BJ (cell line): ENCODE data around the gene ADD1. TPM values are rescaled to one million over a fixed set of nuclear protein-coding genes. Genes with fewer than 3 reads are reported as not detected.

Source experiments
- CTCF ChIA-PET: fragments of 350-600 bp; formaldehyde crosslinking; extraction: SDS; loops from one replicate; lab custom pipeline; 2021; ENCODE audit warnings: antibody characterized with exemption, inconsistent platforms; lab: Yijun Ruan, JAX
- POLR2A ChIA-PET: fragments of 300-600 bp; sonication (Branson Sonifier 250); formaldehyde crosslinking; extraction: SDS; loops from one replicate; lab custom pipeline; 2021; ENCODE audit warnings: antibody characterized with exemption; lab: Charles Lee
- DNase-seq: peaks from one replicate; pipeline ENCODE4 v3.0.0-alpha.2; 2011; ENCODE audit warnings: low read depth
- H3K27me3 ChIP-seq: 2 replicates; pipeline ENCODE4 v1.6.0; 2011; ENCODE audit warnings: low read length; ENCODE audit not compliant: control insufficient read depth, insufficient read depth
- H3K36me3 ChIP-seq: 2 replicates; pipeline ENCODE4 v1.5.1; 2011; ENCODE audit warnings: low read length; ENCODE audit not compliant: control insufficient read depth, insufficient read depth
- H3K4me3 ChIP-seq: 2 replicates; pipeline ENCODE4 v1.5.1; 2011; ENCODE audit warnings: low read depth, mild to moderate bottlenecking, control low read depth, low read length
- polyA plus RNA-seq: library from polyadenylated mRNA; depleted of rRNA; stranded (reverse); fragments of >200 nt; gene quantifications from 2 replicates; pipeline ENCODE4 v1.2.3, GENCODE V29; 2011
- TF ChIP-seq, protein P1 (sequence below): IDR thresholded peaks from 2 replicates; pipeline ENCODE4 v1.5.1; 2011; ENCODE audit warnings: low read depth, mild to moderate bottlenecking, control low read depth, inconsistent platforms, low read length, moderate library complexity; ENCODE audit not compliant: insufficient read depth

ADD1 gene
- polyA plus RNA-seq, 1 experiment, result 140 TPM

DNA sequence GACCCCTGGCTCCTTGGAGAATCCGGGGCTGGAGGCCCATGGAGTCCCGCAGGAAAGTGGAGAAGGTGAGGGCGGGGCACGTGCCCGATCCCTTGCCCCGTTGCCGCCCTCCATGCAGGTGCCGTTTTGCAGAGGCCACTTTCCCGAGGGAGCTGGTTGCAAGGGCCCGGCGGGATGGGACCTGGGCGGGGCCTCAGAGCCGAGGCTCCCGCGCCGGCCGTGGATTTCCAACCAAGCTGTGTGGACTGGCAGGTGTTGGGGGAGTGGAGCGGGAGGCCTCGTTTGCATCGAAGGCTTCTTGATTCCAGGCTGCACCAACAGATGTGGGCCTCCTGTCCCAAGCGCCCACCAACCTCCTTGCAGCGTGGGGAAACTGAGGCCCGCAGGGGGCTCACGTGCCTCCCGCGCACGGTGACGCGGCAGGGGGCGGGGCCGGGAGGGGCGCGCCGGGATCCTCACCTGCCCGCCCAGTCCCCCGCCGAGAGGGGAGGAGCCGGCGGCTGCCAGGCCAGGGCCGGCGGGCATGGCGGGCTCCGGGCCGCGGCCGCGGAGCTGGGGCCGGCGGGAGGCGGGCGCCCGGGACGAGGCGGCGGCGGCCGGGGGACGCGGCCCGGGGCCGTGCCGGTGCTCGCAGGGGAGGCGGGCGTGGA lies 25.8 kb upstream of the ADD1 start:
- Histone ChIP-seq H3K4me3 (peak overlapping the region; percentile 47), H3K27me3 (no peaks in the 10 kb centered on the region), H3K36me3 (peaks cover 17% of the 10 kb centered on the region)
- ChIA-PET POLR2A (no interaction called here), CTCF (interaction anchor here (0.6 to 1.4 kb wide), 2 partner anchors 35 to 55 kb away, joined by 3 read pairs; no protein-coding TSS in a partner anchor)
- TF ChIP-seq, protein P1, sequence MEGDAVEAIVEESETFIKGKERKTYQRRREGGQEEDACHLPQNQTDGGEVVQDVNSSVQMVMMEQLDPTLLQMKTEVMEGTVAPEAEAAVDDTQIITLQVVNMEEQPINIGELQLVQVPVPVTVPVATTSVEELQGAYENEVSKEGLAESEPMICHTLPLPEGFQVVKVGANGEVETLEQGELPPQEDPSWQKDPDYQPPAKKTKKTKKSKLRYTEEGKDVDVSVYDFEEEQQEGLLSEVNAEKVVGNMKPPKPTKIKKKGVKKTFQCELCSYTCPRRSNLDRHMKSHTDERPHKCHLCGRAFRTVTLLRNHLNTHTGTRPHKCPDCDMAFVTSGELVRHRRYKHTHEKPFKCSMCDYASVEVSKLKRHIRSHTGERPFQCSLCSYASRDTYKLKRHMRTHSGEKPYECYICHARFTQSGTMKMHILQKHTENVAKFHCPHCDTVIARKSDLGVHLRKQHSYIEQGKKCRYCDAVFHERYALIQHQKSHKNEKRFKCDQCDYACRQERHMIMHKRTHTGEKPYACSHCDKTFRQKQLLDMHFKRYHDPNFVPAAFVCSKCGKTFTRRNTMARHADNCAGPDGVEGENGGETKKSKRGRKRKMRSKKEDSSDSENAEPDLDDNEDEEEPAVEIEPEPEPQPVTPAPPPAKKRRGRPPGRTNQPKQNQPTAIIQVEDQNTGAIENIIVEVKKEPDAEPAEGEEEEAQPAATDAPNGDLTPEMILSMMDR, result no peak
- no peak for DNase-seq

DNA sequence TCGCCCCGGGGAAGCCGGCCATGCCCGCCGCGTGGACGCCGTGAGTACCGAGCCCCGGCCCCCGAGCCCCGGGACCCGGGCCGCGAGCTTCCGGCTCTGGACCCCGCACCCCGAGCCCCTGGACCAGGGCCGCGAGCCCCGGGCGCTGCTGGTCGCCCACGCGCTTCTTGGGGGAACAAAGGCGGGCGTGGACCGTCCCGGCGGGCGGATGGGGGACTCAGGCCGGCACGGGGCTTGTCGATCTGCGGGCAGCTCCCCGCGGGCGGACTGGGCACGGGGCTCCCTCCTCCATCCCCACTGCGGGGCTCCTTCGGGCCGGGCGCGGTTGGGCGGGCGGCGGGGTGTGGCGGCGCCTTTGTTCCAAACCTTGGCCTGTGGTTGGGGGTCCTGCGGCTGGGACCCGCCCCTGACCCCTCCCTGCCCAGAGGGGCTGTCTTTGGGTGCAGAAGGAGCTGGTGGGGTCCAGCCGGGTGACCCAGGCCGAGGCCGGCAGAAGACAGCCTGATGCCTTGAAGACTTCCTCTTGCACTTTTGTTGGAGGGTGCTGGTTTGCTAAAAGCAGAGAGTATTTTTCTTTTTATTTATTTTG lies 25.2 kb upstream of the ADD1 start:
- DNase-seq, result no peak
- ChIA-PET CTCF (interaction anchor here (0.6 to 1.4 kb wide), 2 partner anchors 36 to 55 kb away, joined by 3 read pairs; no protein-coding TSS in a partner anchor), POLR2A (no interaction called here)
- TF ChIP-seq, protein P1, result no peak
- Histone ChIP-seq H3K27me3 (no peaks in the 10 kb centered on the region), H3K4me3 (peak overlapping the region; percentile 47), H3K36me3 (peaks cover 22% of the 10 kb centered on the region)

DNA sequence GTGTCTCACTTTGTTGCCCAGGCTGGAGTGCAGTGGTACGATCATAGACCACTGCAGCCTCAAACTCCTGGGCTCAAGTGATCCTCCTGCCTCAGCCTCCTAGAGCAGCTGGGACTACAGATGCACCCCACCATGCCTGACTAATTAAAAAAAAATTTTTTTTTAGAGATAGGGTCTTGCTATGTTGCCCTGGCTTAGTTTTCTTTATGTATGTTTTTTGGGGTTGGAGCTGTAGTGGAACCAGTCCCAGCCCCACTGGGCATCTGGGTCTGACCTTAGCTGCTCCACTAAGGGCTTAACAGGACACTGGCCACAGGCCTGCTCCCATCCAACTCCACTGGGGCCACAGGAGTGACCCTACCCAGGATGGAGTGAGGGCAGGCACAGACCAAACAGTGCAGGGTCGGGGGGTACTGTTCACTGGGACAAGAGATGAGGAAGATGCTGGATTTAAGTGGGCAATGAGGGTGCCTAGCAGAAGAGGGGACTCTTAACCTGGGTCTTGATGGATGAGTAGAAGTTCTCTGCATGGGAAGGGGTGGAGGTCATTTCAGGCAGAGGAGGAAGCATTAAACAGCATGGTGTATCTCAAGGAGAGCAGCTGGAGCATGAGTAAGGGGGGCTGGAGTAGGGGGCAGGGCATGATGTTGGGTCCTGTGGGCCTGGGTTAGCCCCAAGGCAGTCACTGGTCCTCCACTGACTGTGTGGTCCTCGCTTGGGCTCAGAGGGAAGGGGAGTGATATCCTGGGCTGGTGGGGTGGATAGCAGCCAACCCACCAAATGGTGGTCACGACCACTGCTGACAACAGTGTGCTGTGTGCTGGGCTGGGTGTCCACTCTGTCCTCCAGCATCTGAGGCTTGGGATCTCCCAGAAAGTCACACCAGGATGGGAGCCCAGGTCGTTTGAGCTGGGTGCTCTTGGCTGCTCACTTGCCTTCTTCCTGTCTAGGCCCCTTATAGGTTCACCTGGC lies 24.1 kb upstream of the ADD1 start:
- TF ChIP-seq, protein P1, result no peak
- Histone ChIP-seq H3K4me3 (no peak overlapping the region), H3K36me3 (peaks cover 25% of the 10 kb centered on the region), H3K27me3 (no peaks in the 10 kb centered on the region)
- CTCF ChIA-PET, result interaction anchor here (1.4 kb wide), 1 partner anchor 56 kb away, joined by 3 read pairs; no protein-coding TSS in a partner anchor
- POLR2A ChIA-PET, result no interaction called here
- DNase-seq, result no peak

DNA sequence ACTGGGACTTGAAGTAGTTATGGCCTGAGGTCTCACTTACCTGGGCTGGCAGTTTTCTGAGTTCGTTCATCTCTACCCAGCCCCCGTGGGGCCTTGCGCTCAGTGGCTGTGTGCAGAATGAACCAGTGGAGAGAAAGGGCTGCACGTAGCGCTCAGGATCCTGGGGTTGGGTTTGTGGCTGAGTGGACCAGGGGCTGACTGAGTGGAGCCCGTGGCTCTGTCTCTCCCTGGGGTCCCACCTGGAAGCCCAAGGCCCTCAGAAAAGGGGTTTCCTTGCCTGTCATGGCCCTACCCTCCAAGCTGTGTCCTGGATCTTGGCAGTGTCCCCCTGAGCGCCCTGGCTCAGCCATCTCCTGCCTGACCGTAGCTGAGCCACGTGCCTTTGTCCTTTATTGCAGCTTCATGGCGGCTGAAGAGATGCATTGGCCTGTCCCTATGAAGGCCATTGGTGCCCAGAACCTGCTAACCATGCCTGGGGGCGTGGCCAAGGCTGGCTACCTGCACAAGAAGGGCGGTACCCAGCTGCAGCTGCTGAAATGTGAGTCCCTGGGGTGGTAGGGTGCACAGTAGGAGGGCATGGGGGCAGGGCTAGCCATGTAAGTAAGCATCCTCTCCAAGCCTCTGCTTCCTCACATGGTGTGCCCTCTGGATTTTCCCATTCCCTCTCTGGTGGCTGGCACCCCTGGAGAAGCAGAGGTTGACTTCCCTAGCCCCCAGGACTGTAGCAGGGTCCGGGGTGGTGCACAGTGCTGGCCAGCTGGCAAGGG lies 23.2 kb upstream of the ADD1 start:
- DNase-seq, result no peak
- ChIA-PET POLR2A (no interaction called here), CTCF (interaction anchor here (1.7 kb wide), 1 partner anchor 58 kb away, joined by 4 read pairs; no protein-coding TSS in a partner anchor)
- Histone ChIP-seq H3K27me3 (no peaks in the 10 kb centered on the region), H3K4me3 (no peak overlapping the region), H3K36me3 (peaks cover 28% of the 10 kb centered on the region)
- TF ChIP-seq, protein P1, result no peak
